Natural killer cell treated with Interleukin-12 subunit alpha and Interleukin-12 subunit beta and Interleukin-15 and Interleukin-18, amount 100 ng/mL, for 72 hours (primary cell): Measurements from ENCODE around the gene DMKN. TPM values are rescaled to one million over a fixed set of nuclear protein-coding genes. Genes with fewer than 3 reads are reported as not detected.

Experiments
- ATAC-seq, 2 donors: fragments of 150-1000 bp; cut with Tn5 transposase in 1 of 2; sonication (Bioruptor Pico), chemical (Tn5 transposase) in 1 of 2; 2 replicates each; pipeline ENCODE4 v1.10.0; 2021
- DNase-seq: peaks from one replicate; pipeline ENCODE4 v3.0.0; 2022; ENCODE audit warnings: low spot score
- H3K27ac Mint-ChIP-seq, 2 donors: 1 replicate in 1 of 2; 2 replicates in 1 of 2; pipeline ENCODE4 v1.8.0; 2022; ENCODE audit warnings: mixed read lengths in 2 of 2, mild to moderate bottlenecking in 1 of 2, moderate library complexity in 1 of 2
- H3K27me3 Mint-ChIP-seq, 2 donors: 1 replicate in 1 of 2; 2 replicates in 1 of 2; pipeline ENCODE4 v1.8.0; 2022; ENCODE audit warnings: mixed read lengths in 2 of 2
- H3K36me3 Mint-ChIP-seq: one replicate; pipeline ENCODE4 v1.8.0; 2022; ENCODE audit warnings: mixed read lengths
- H3K4me1 Mint-ChIP-seq, 2 donors: 1 replicate in 1 of 2; 2 replicates in 1 of 2; pipeline ENCODE4 v1.8.0; 2022; ENCODE audit warnings: low read depth in 2 of 2, mixed read lengths in 2 of 2, mild to moderate bottlenecking in 1 of 2
- H3K4me3 Mint-ChIP-seq: one replicate; pipeline ENCODE4 v1.8.0; 2022; ENCODE audit warnings: mixed read lengths
- H3K9me3 Mint-ChIP-seq: 2 replicates; pipeline ENCODE4 v1.8.0; 2022; ENCODE audit warnings: mixed read lengths
- total RNA-seq, 2 donors: library from RNA; stranded (reverse); gene quantifications; one replicate each; pipeline ENCODE4 v1.2.3, GENCODE V29; 2022

The DMKN gene
- total RNA-seq, 2 donors from 2014 or later, result 1.8 TPM; not detected in 1

DNA sequence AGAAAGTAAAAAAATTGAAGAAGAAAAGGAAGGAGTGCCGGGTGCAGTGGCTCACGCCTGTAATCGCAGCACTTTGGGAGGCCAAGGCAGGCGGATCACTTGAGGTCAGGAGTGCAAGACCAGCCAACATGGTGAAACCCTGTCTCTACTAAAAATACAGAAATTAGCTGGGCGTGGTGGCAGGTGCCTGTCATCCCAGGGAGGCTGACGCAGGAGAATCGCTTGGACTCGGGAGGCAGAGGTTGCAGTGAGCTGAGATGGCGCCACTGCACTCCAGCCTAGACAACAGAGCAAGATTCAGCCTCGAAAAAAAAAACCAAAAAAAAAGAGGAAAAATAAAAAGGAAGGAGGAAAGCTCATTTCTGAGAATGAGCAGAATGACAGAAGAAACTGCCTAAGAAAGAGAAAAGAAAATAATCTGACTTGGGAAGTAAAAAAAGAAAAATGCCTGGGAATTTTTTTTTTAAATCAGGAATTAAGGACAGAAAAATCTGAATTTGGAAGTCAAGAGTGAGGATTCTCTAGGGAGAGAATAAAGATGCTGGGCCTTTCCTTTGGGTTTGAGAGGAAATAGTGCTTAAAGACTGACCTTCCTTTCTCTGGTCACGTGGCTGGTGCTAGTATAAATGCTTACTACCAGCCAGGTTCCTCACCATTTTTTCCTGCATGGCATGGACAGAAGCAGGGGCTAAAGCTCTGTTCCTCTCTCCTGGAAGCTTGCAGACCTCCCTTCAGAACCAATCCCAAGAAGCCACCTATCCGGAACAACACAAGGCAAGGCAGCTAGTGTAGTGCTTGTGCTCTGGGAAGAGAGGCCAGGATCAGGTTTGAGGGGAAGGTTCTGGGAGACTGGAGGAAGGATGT lies 65.6 kb downstream of the DMKN start, which contains the start of gene FFAR2:
Gene FFAR2, plus strand, starts transcription at position 652 of the 864 bp plus-strand sequence. CDS start 1,458 bp downstream, outside the sequence.
- H3K4me3 Mint-ChIP-seq, result peak within 1 kb of the TSS; percentile 81
- DNase-seq (no peak), ATAC-seq (no peak)
- peaks cover 5% of the 10 kb centered on the region for H3K9me3 Mint-ChIP-seq
- peaks cover 55% of the 10 kb centered on the region in 2 donors for H3K4me1 Mint-ChIP-seq
- H3K27me3 Mint-ChIP-seq, result peaks cover 0 to 2% of the 10 kb centered on the region in 2 donors
- peak within 1 kb of the TSS; percentile 57 to 71 for H3K27ac Mint-ChIP-seq
- no peaks in the 10 kb centered on the region for H3K36me3 Mint-ChIP-seq

Other genes with a start within 250 kb of the DMKN start
- 100 to 1,000 TPM in 1 of 2 donors, 10 to 100 TPM in 1; 90.4 to 102 TPM for gene USF2, start 244.7 kb downstream of the DMKN start, total RNA-seq
- gene HAMP, start 231.1 kb downstream of the DMKN start, total RNA-seq, result 1 to 10 TPM in 1 of 2 donors, under 1 TPM in 1; 0.92 to 2.4 TPM
- under 1 TPM in 1 of 2 donors, not detected in 1; 0.38 TPM for gene MAG, start 221.5 kb downstream of the DMKN start, total RNA-seq
- 10 to 100 TPM in 1 of 2 donors, 1 to 10 TPM in 1; 1.1 to 15.0 TPM for gene CD22, start 184.5 kb downstream of the DMKN start, total RNA-seq
- under 1 TPM; 0.19 to 0.36 TPM for gene FFAR1, start 165.7 kb downstream of the DMKN start, total RNA-seq
- gene FFAR3, start 155.2 kb downstream of the DMKN start, total RNA-seq, result under 1 TPM in 1 of 2 donors, not detected in 1; 0.62 TPM
- gene GPR42, start 142.6 kb downstream of the DMKN start, total RNA-seq, result under 1 TPM in 1 of 2 donors, not detected in 1; 0.56 TPM
- gene FFAR2, start 65.4 kb downstream of the DMKN start, total RNA-seq, result not detected
- gene KRTDAP, start 23.2 kb downstream of the DMKN start, total RNA-seq, result not detected
- not detected for gene SBSN, start 14.7 kb upstream of the DMKN start, total RNA-seq
- not detected for gene GAPDHS, start 19.8 kb upstream of the DMKN start, total RNA-seq
- 10 to 100 TPM; 25.3 to 34.4 TPM for gene TMEM147, start 32.0 kb upstream of the DMKN start, total RNA-seq
- not detected for gene ATP4A, start 50.0 kb upstream of the DMKN start, total RNA-seq
- gene PMIS2, start 72.5 kb upstream of the DMKN start, total RNA-seq, result not detected
- gene HAUS5, start 99.1 kb upstream of the DMKN start, total RNA-seq, result 10 to 100 TPM; 29.2 to 55.0 TPM
- 100 to 1,000 TPM; 109 to 110 TPM for gene RBM42, start 115.4 kb upstream of the DMKN start, total RNA-seq
- gene ETV2, start 128.1 kb upstream of the DMKN start, total RNA-seq, result 1 to 10 TPM in 1 of 2 donors, under 1 TPM in 1; 0.39 to 1.2 TPM
- 100 to 1,000 TPM; 363 to 400 TPM for gene COX6B1, start 134.7 kb upstream of the DMKN start, total RNA-seq
- under 1 TPM; 0.38 to 0.70 TPM for gene UPK1A, start 152.9 kb upstream of the DMKN start, total RNA-seq
- gene ZBTB32, start 190.9 kb upstream of the DMKN start, total RNA-seq, result 100 to 1,000 TPM; 191 to 295 TPM
- 100 to 1,000 TPM in 1 of 2 donors, 10 to 100 TPM in 1; 80.1 to 137 TPM for gene KMT2B, start 204.4 kb upstream of the DMKN start, total RNA-seq
- gene IGFLR1, start 228.8 kb upstream of the DMKN start, total RNA-seq, result 100 to 1,000 TPM in 1 of 2 donors, 10 to 100 TPM in 1; 80.4 to 193 TPM
- 10 to 100 TPM; 17.0 to 19.1 TPM for gene U2AF1L4, start 231.8 kb upstream of the DMKN start, total RNA-seq
- 10 to 100 TPM; 66.4 to 84.2 TPM for gene PSENEN, start 232.0 kb upstream of the DMKN start, total RNA-seq
- 10 to 100 TPM in 1 of 2 donors, 1 to 10 TPM in 1; 9.6 to 24.7 TPM for gene LIN37, start 234.9 kb upstream of the DMKN start, total RNA-seq
- gene HSPB6, start 243.4 kb upstream of the DMKN start, total RNA-seq, result not detected
- gene PROSER3, start 244.5 kb upstream of the DMKN start, total RNA-seq, result 10 to 100 TPM; 36.2 to 53.8 TPM